Fibroblast of the aortic adventitia (primary cell): ENCODE data around the gene C12orf42. TPM values are rescaled to one million over a fixed set of nuclear protein-coding genes. Genes with fewer than 3 reads are reported as not detected.

Experiments
- DNase-seq: peaks from one replicate; pipeline ENCODE4 v3.0.0-alpha.2; 2010; ENCODE audit warnings: low read depth
- H3K4me3 ChIP-seq: 2 replicates; pipeline ENCODE4 v1.5.1; 2011; ENCODE audit warnings: low read depth, mild to moderate bottlenecking, control low read depth, low read length, moderate library complexity
- CTCF ChIP-seq: IDR thresholded peaks from 2 replicates; pipeline ENCODE4 v1.5.1; 2011; ENCODE audit warnings: mild to moderate bottlenecking, low read length, control low read depth, inconsistent platforms; ENCODE audit not compliant: insufficient read depth
- total RNA-seq: library from RNA; depleted of rRNA; stranded (reverse); fragments of >200 nt; gene quantifications from 2 replicates; pipeline ENCODE4 v1.2.3, GENCODE V29; 2012; ENCODE audit warnings: low replicate concordance

Gene C12orf42
- total RNA-seq, 1 donor, result not detected

DNA sequence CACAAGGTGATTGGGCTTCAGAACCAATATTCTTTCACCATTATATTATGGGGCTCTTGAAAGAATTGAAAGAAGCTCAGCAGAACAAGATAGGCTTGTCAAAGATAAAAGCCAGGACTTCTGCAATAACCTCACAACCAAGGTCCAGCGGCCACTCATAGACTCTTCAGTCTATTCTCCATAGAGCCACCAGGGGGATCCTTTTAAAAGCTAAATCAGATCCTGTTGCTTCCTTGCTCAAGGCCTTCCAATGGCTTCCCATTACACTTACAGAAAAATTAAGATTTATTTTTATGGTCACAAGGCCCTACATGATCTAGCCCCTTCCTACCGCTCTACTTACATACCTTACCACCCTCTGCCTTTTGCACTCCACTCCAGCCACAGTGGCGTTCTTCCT lies 169.6 kb downstream of the C12orf42 start:
- DNase-seq, result no peak
- no peak overlapping the region for H3K4me3 ChIP-seq
- TF ChIP-seq CTCF, result no peak

DNA sequence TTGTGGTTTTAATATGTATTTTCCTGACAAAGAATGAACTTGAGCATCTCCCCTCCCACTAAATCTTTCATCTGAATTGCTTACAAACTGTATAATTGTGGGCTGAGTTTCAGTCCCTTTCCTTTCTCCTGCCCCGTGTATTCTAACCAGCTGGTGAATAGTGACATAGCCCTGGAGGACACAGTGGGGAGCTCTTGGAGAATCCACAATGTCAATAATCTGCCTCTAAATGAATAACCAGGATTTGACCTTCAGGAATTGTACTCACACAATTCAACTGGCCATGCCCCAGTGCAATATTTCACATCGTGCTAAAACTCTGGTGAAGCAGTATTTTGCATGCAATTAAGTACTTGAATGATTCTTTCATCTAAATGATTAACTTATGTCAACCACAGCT lies 177.2 kb downstream of the C12orf42 start:
- H3K4me3 ChIP-seq, result no peak overlapping the region
- no peak for TF ChIP-seq CTCF
- DNase-seq, result no peak

- no peak overlapping the region for H3K4me3 ChIP-seq
- DNase-seq, result no peak
- TF ChIP-seq CTCF, result no peak
Observed at GRCh38 chr12:103317220-103317619, 178.5 kb downstream of the C12orf42 start.

DNA sequence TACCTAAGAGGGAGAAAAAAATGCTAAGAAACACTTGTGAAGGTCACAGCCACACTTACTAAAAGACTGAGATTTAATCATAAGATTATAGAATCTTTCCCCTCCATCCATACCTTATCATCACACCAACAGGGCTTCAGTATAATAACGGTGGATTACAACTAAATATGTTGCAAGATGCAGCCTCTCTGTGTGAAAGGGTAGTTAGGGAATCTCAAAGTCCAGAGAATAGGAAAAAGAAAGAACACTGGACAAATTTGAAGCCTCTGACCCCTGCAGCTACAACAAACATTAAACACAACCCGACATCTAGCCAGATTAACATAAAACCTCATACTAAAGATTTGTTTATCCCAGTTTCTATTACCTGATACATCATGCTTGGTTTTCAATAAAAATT lies 181.0 kb downstream of the C12orf42 start:
- no peak for DNase-seq
- H3K4me3 ChIP-seq, result no peak overlapping the region
- no peak for TF ChIP-seq CTCF

DNA sequence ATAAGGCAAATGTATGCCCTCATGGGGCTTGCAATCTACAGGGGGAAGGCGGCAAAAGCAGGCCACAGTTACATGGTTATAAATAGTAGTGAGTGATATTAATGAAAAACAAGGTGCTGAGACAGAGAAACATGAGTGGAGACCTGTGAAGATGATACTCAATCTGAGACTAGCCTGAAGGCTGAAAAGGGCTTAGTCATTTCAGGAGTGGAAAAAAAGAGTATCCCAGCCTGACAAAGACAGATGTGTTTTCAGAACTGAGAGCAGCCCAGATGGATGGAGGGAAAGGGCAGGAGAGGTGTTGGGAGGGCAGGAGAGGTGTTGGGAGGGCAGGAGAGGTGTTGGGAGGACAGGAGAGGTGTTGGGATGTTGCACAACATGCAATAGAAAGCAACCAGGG lies 181.9 kb downstream of the C12orf42 start:
- no peak for DNase-seq
- no peak for TF ChIP-seq CTCF
- H3K4me3 ChIP-seq, result no peak overlapping the region

GRCh38 chr12:103312742-103313354 lies 182.9 kb downstream of the C12orf42 start:
- no peak for TF ChIP-seq CTCF
- no peak for DNase-seq
- H3K4me3 ChIP-seq, result no peak overlapping the region
